HepG2 (cell line): ENCODE data around the gene GRHPR. TPM values are rescaled to one million over a fixed set of nuclear protein-coding genes. Genes with fewer than 3 reads are reported as not detected.

ENCODE experiments used
- ATAC-seq: fragments of 200-7000 bp; cut with Tn5 transposase; 3 replicates; pipeline ENCODE4 v1.9.1; 2020; ENCODE audit warnings: mild to moderate bottlenecking, moderate library complexity
- BruUV-seq: library from RNA; stranded (reverse); fragments of 400-500 nt; replicated peaks from 2 replicates; lab custom pipeline; 2021; lab: Mats Ljungman, UMichigan
- CTCF ChIA-PET: fragments of 300-600 bp; formaldehyde crosslinking; extraction: SDS; loops from one replicate; lab custom pipeline; 2021; ENCODE audit warnings: low total read pairs, inconsistent platforms, low intra/inter-chr PET ratio; lab: Yijun Ruan, JAX
- POLR2A ChIA-PET: fragments of 350-600 bp; sonication (Branson Sonifier 250); formaldehyde crosslinking; loops from one replicate; lab custom pipeline; 2020; ENCODE audit warnings: antibody characterized with exemption, inconsistent platforms; lab: Yijun Ruan, JAX
- DNase-seq: peaks from one replicate; pipeline ENCODE4 v3.0.0-alpha.2; 2015; ENCODE audit warnings: low spot score
- FAIRE-seq: peaks from 3 replicates; lab custom pipeline; 2011; peaks lifted over from hg19 to GRCh38; lab: Jason Lieb, UNC
- H2AFZ ChIP-seq: one replicate; pipeline ENCODE4 v1.6.1; 2011; ENCODE audit warnings: low read length, inconsistent platforms
- H3K27ac ChIP-seq: fragments of 300-600 bp; 3 replicates; pipeline ENCODE4 v1.8.0; 2011; ENCODE audit warnings: mixed run types, mild to moderate bottlenecking, mixed read lengths, low read length, inconsistent platforms; ENCODE audit not compliant: insufficient read depth; ENCODE audit errors: extremely low read length
- H3K27me3 ChIP-seq, 2 experiments: fragments of 200-600 bp in 1 of 2; 2 replicates in 1 of 2; 3 replicates in 1 of 2; pipeline versions ENCODE4 v1.6.0 to v1.8.0; 2011; ENCODE audit warnings: low read length in 2 of 2, mild to moderate bottlenecking in 2 of 2, moderate library complexity in 2 of 2, inconsistent platforms in 1 of 2; ENCODE audit not compliant: insufficient read depth in 2 of 2, control insufficient read depth in 1 of 2
- H3K36me3 ChIP-seq, 2 experiments: fragments of 200-600 bp in 1 of 2; replicated peaks in 1 of 2; 2 replicates in 1 of 2; 3 replicates in 1 of 2; pipeline versions ENCODE4 v1.5.1 to v1.8.0; 2011; ENCODE audit warnings: low read length in 2 of 2, inconsistent platforms in 1 of 2; ENCODE audit not compliant: insufficient read depth in 2 of 2, control insufficient read depth in 1 of 2
- H3K4me1 ChIP-seq: 2 replicates; pipeline ENCODE4 v1.5.1; 2012; ENCODE audit warnings: low read length, inconsistent platforms; ENCODE audit not compliant: insufficient read depth
- H3K4me2 ChIP-seq: 2 replicates; pipeline ENCODE4 v1.6.0; 2011; ENCODE audit warnings: low read depth, low read length, inconsistent platforms
- H3K4me3 ChIP-seq, 3 experiments: fragments of 200-600 bp in 1 of 3; sonication (generic), shearing (Covaris generic) in 1 of 3; replicated peaks in 1 of 3; 2 replicates each; pipeline ENCODE4 v1.5.1; 2011 to 2016; ENCODE audit warnings: low read length in 3 of 3, inconsistent platforms in 2 of 3, low read depth in 2 of 3, mild to moderate bottlenecking in 2 of 3, control low read depth in 1 of 3, mixed read lengths in 1 of 3; ENCODE audit not compliant: insufficient read depth in 1 of 3
- H3K79me2 ChIP-seq: one replicate; pipeline ENCODE4 v1.6.1; 2011; ENCODE audit warnings: low read length, inconsistent platforms; ENCODE audit not compliant: insufficient read depth
- H3K9ac ChIP-seq: 2 replicates; pipeline ENCODE4 v1.6.0; 2011; ENCODE audit warnings: mild to moderate bottlenecking, low read depth, low read length, inconsistent platforms; ENCODE audit not compliant: insufficient read depth
- H3K9me3 ChIP-seq: 2 replicates; pipeline ENCODE4 v1.5.1; 2012; ENCODE audit warnings: mild to moderate bottlenecking, low read length
- H4K20me1 ChIP-seq: 2 replicates; pipeline ENCODE4 v1.6.0; 2011; ENCODE audit warnings: inconsistent platforms, mild to moderate bottlenecking, low read length, moderate library complexity; ENCODE audit not compliant: insufficient read depth
- ATAD3A ChIP-seq: sonication (generic); formaldehyde crosslinking; IDR thresholded peaks from 2 replicates; pipeline ENCODE4 v1.4.0; 2020; ENCODE audit warnings: missing genetic modification reagents
- GABPA ChIP-seq, 2 experiments: IDR thresholded peaks; 2 replicates each; pipeline ENCODE4 v1.6.1; 2011 to 2016; ENCODE audit warnings: low read depth in 2 of 2, low read length in 1 of 2, missing biosample characterization in 1 of 2, missing genetic modification characterization in 1 of 2
- GATA4 ChIP-seq: sonication (generic); IDR thresholded peaks from 2 replicates; pipeline ENCODE4 v1.6.1; 2016; ENCODE audit warnings: antibody characterized with exemption, low read depth, borderline replicate concordance
- RORA ChIP-seq: sonication (generic); formaldehyde crosslinking; IDR thresholded peaks from 2 replicates; pipeline ENCODE4 v1.5.0; 2020; ENCODE audit warnings: mild to moderate bottlenecking, missing genetic modification reagents, moderate library complexity
- ZNF17 ChIP-seq: sonication (generic); formaldehyde crosslinking; IDR thresholded peaks from 2 replicates; pipeline ENCODE4 v1.5.0; 2020; ENCODE audit warnings: mild to moderate bottlenecking, missing genetic modification reagents
- ZNF446 ChIP-seq: sonication (generic); formaldehyde crosslinking; IDR thresholded peaks from 2 replicates; pipeline ENCODE4 v1.5.0; 2020; ENCODE audit warnings: mild to moderate bottlenecking, missing genetic modification reagents
- ZNF510 ChIP-seq: sonication (generic); formaldehyde crosslinking; IDR thresholded peaks from 2 replicates; pipeline ENCODE4 v1.4.0; 2020; ENCODE audit warnings: low read depth, mild to moderate bottlenecking, missing genetic modification reagents
- ZNF605 ChIP-seq: sonication (generic); formaldehyde crosslinking; IDR thresholded peaks from 2 replicates; pipeline ENCODE4 v1.8.0; 2022; ENCODE audit warnings: mild to moderate bottlenecking, missing genetic modification reagents
- ZNF609 ChIP-seq: sonication (generic); formaldehyde crosslinking; IDR thresholded peaks from 2 replicates; pipeline ENCODE4 v1.4.0; 2020; ENCODE audit warnings: mild to moderate bottlenecking, missing genetic modification reagents, borderline replicate concordance
- ZNF720 ChIP-seq: sonication (generic); formaldehyde crosslinking; IDR thresholded peaks from 2 replicates; pipeline ENCODE4 v1.4.0; 2020; ENCODE audit warnings: missing genetic modification reagents
- ZNF782 ChIP-seq: sonication (generic); formaldehyde crosslinking; IDR thresholded peaks from 2 replicates; pipeline ENCODE4 v1.4.0; 2020; ENCODE audit warnings: missing genetic modification reagents, mild to moderate bottlenecking, borderline replicate concordance
- ZSCAN20 ChIP-seq: sonication (generic); formaldehyde crosslinking; IDR thresholded peaks from 2 replicates; pipeline ENCODE4 v1.4.0; 2020; ENCODE audit warnings: missing genetic modification reagents, mild to moderate bottlenecking, borderline replicate concordance
- ZSCAN22 ChIP-seq: sonication (generic); formaldehyde crosslinking; IDR thresholded peaks from 2 replicates; pipeline ENCODE4 v1.4.0; 2020; ENCODE audit warnings: mild to moderate bottlenecking, missing genetic modification reagents
- WGBS: methylation state at CpG from one replicate; pipeline ENCODE4 v1.1.6; 2017; ENCODE audit warnings: low lambda C conversion rate; 5-methylcytosine and 5-hydroxymethylcytosine counted together
- in situ Hi-C: cut with HindIII; loops from 2 replicates; pipeline ENCODE4 v1.10.0; 2017; ENCODE audit warnings: low pct_unique_long_range_greater_than_20kb; ENCODE audit not compliant: extremely low pct_ligation_motif_present
- intact Hi-C: fragments of 100-400 bp; cut with micrococcal nuclease; formaldehyde crosslinking; loops from one replicate; pipeline ENCODE4 v1.10.0; 2022; ENCODE audit not compliant: unreplicated experiment
- polyA plus RNA-seq, 8 experiments: library from polyadenylated mRNA; depleted of rRNA in 3 of 8; stranded (reverse) in 7 of 8; unstranded in 1 of 8; fragments of >200 nt; fragmentation: Illumina TruSeq in 4 of 8; extraction: Trizol in 4 of 8; gene quantifications; 2 replicates each; pipeline versions ENCODE4 v1.2.1 to v1.2.3, GENCODE V29; 2011 to 2016; ENCODE audit warnings: low read depth in 4 of 8, missing spikeins in 1 of 8, mixed read lengths in 1 of 8; ENCODE audit not compliant: insufficient read depth in 1 of 8
- total RNA-seq, 5 experiments: library from RNA; depleted of rRNA; stranded (reverse); fragments of >200 nt; fragmentation: Illumina TruSeq; extraction: Trizol; gene quantifications; 2 replicates each; pipeline ENCODE4 v1.2.3, GENCODE V29; 2016; ENCODE audit warnings: low read depth in 1 of 5

Gene GRHPR
- total and polyA plus RNA-seq, 2 of the 13 experiments (the other 11 are each of a cell fraction or from before 2014, with no cell fraction given), result 113 to 115 TPM

DNA sequence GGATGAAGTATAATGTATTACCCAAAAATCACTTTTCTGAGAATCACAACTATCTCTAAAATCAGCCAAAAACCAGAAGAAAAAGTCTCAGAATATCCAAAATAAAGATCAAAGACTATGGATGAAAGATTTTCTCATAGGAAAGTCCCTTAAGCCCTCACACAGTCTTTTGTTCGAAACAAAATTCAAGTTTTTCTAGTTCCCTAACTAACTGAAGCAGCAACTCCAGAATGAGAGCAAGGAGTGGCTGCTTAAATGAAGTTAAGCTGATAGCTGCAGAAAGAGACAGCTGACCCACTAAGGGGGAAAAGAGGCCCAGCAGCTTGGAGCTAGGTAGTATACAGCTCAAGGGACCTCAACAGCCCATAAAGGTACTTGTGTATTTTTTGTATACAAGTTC is 34.3 kb downstream of the GRHPR start:
- TF ChIP-seq ZNF17 (CRISPR knock-in tag), result no peak
- TF ChIP-seq ATAD3A (CRISPR knock-in tag), result no peak
- no peak for TF ChIP-seq ZNF720 (CRISPR knock-in tag)
- no peak for TF ChIP-seq ZNF510 (CRISPR knock-in tag)
- TF ChIP-seq ZNF782, result no peak
- H2AFZ ChIP-seq, result no peak overlapping the region
- no peak overlapping the region for H3K4me3 ChIP-seq
- in situ Hi-C loops, result no loop called here
- H3K9me3 ChIP-seq, result no peaks in the 10 kb centered on the region
- DNase-seq (no peak), FAIRE-seq (no peak), ATAC-seq (no peak)
- ChIA-PET POLR2A (interaction anchor here (2.5 kb wide), 1 partner anchor 9 kb away, joined by 8 read pairs; the partner anchor contains the start of gene ZBTB5), CTCF (no interaction called here)
- H3K4me1 ChIP-seq, result peaks cover 76% of the 10 kb centered on the region
- no peak overlapping the region for H3K27ac ChIP-seq
- H3K4me2 ChIP-seq, result no peak overlapping the region
- peaks cover 1 to 3% of the 10 kb centered on the region in 2 experiments; a peak in 1 of 5 replicates for H3K36me3 ChIP-seq
- no TSS peak for BruUV-seq
- no peak overlapping the region for H3K9ac ChIP-seq
- WGBS, result 100% methylated on average over 1 of the region's 1 CpG
- H4K20me1 ChIP-seq, result peaks cover 41% of the 10 kb centered on the region
- no peaks in the 10 kb centered on the region for H3K27me3 ChIP-seq
- intact Hi-C loops, result no loop called here
- peaks cover 88% of the 10 kb centered on the region for H3K79me2 ChIP-seq

DNA sequence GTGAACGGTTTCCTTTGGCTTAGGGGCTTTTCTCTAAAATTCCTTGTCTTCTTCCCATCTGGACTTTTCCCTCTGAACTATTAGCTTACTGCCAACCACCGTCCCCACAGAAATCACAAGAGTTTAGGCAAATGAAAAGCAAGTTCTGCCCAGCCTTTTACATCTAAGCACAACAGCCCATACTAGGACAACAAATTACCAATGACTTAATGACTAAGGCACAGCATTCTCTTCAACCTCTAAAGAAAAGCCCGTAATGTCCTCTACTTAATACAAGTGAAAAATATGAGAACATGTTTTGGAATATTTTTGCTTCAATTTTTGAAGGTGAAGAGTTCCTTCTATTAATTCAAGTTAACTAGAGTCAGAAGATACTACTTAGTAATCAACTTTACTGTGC is 41.5 kb downstream of the GRHPR start:
- peaks cover 48% of the 10 kb centered on the region for H3K79me2 ChIP-seq
- no peak for FAIRE-seq

More for the DNA sequence above, 41.5 kb downstream of the GRHPR start:
- H3K4me2 ChIP-seq, result peak overlapping the region; percentile 80
- TF ChIP-seq GATA4 (no peak), ZNF446 (CRISPR knock-in tag) (no peak), ZSCAN22 (no peak), ZNF17 (CRISPR knock-in tag) (no peak), ZNF605 (CRISPR knock-in tag) (no peak), ZNF609 (CRISPR knock-in tag) (no peak), RORA (CRISPR knock-in tag) (no peak), ZSCAN20 (no peak), GABPA (IDR thresholded peaks at IDR 0.05; ENCODE audit: low read depth, low read length) (no peak), GABPA (CRISPR knock-in tag; IDR thresholded peaks at IDR 0.05; ENCODE audit: low read depth) (no peak)
- TF ChIP-seq, all 625 proteins: peak for 0
- no peaks in the 10 kb centered on the region for H3K36me3 ChIP-seq
- H2AFZ ChIP-seq, result no peak overlapping the region
- peaks cover 36% of the 10 kb centered on the region for H3K4me1 ChIP-seq
- DNase-seq, result no peak
- peaks cover 18% of the 10 kb centered on the region for H4K20me1 ChIP-seq
- no peaks in the 10 kb centered on the region; a peak in 1 of 5 replicates for H3K27me3 ChIP-seq
- TSS peak; percentile 61 for BruUV-seq
- H3K27ac ChIP-seq, result peak overlapping the region; percentile 95
- intact Hi-C loops (loop anchor here (2.0 kb wide), 1 partner anchor 41 kb away; the partner anchor contains the start of gene GRHPR), in situ Hi-C loops (no loop called here)
- ATAC-seq, result no peak
- peak overlapping the region; percentile 95 for H3K9ac ChIP-seq
- no peaks in the 10 kb centered on the region for H3K9me3 ChIP-seq
- peak overlapping the region; percentile 77 to 95 (median 87) for H3K4me3 ChIP-seq
- CTCF ChIA-PET, result no interaction called here
- POLR2A ChIA-PET, result interaction anchor here (0.6 kb wide), 1 partner anchor 915 kb away, joined by 3 read pairs; no protein-coding TSS in a partner anchor
- WGBS, result 9% methylated on average over 3 of the region's 3 CpGs
